GM20431 (cell line): ENCODE results near the gene IPO5.
"Not testable (repeated sequence)": the region's sequence is repeated elsewhere in the genome, so short reads cannot be mapped to it uniquely, and the experiment has no call there.

ENCODE experiments used
- in situ Hi-C: fragments of 300-500 bp; cut with MseI, MboI; formaldehyde crosslinking; loops from one replicate; pipeline ENCODE4 v1.15.0; 2020; ENCODE audit warnings: low sequenced_read_pairs; ENCODE audit not compliant: unreplicated experiment

Gene IPO5

GRCh38 chr13:97946951-97947588 lies 6.4 kb upstream of the IPO5 start:
- in situ Hi-C loops = no loop called here

- in situ Hi-C loops = no loop called here
Observed at GRCh38 chr13:97948041-97948440, 5.4 kb upstream of the IPO5 start.

GRCh38 chr13:97949316-97949715 lies 4.2 kb upstream of the IPO5 start:
- in situ Hi-C loops = not testable (repeated sequence)

DNA sequence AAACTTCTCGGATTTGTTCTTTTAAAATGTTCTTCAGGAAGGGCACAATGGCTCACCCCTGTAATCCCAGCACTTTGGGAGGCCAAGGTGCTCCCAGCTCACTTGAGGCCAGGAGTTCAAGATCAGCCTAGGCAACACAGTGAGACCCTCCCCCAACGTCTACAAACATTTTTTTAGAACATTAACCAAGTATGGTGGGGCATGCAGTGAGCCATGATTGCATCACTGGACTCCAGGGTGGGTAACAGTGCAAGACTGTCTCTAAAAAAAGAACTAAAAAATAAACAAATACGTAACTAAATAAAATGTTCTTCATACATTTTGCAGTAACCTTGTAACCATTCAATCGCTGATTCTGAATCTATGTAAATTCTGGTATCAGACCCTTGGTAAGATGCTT lies 2.1 kb upstream of the IPO5 start:
- in situ Hi-C loops = no loop called here

- in situ Hi-C loops = not testable (repeated sequence)
Observed at GRCh38 chr13:97952831-97953230, 644 bp upstream of the IPO5 start.

- in situ Hi-C loops = no loop called here
Observed at GRCh38 chr13:97961340-97961739, 7.9 kb downstream of the IPO5 start.

DNA sequence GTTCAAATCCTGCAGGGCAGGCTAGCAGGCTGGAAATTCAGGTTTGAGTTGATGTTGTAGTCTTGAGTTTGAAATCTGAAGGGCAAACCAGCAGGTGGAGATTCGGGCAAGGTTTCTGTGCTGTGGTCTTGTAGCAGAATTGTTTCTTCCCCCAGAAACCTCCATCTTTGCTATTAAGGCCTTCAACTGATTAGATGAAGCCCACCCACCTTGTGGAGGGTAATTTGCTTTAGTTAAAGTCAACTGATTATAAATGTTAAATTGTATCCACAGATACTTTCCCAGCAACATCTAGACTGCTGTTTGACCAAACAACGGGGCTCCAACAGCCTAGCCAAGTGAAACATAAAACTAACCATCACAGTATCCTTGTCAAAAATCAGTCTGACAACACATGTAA lies 9.4 kb downstream of the IPO5 start:
- in situ Hi-C loops = no loop called here

GRCh38 chr13:97967226-97967625 lies 13.8 kb downstream of the IPO5 start:
- in situ Hi-C loops = no loop called here

- in situ Hi-C loops = no loop called here
Observed at GRCh38 chr13:97967948-97968347, 14.5 kb downstream of the IPO5 start.

DNA sequence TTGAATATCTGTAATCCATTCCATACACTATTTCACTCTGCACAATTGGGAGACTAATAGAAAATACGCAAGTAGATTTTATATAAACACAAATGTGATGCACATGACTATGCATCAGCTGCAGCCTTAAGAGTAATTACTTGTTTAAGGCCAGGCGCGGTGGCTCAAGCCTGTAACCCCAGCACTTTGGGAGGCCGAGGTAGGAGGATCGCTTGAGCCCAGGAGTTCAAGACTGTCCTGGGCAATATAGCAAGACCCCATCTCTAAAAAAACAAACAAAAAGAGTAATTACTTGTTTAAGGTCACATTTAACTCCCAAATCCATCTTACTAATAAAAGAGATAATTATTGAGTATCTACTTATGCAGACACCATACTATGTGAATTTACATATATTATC lies 18.0 kb downstream of the IPO5 start:
- in situ Hi-C loops = no loop called here

- in situ Hi-C loops = no loop called here
Observed at GRCh38 chr13:97974773-97975172, 21.3 kb downstream of the IPO5 start.

GRCh38 chr13:97975280-97975847 lies 21.9 kb downstream of the IPO5 start:
- in situ Hi-C loops = no loop called here

DNA sequence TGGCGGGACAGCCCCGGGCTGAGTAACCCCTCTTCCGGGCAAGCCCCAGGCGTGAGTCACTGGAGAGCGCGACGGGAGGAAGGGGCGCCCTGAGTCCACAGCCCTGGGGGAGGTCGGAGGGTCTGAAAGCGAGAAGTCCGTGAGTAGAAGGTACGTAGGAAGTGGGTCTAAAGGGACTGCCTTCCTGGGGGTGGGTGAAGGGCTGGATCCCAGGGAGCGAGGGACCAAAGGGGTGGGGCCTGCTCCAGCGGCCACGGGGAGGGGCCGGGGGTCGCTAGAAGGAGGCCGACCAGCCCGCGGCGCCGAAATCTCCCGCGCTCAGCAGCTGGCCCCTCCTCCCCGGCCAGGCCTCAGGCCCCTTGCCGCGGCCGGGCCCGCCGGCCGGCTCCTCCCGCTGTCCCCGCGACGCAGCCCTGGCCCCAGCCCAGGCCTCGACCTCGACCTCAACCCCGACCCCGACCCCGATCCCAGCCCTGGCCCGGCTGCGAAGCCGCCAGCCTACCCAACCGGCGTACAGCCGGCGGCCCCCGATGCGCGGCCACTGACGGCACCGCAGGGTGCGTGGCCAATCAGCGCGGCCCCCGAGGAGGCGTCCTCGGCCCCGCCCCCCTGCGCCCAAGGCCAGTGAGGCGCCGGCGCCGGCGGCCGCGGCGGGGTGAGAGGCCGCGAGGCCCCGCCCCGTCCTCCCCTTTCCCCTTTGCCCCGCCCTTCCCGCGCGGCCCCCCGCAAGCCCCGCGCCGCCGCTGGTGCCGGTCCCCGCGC lies 22.6 kb downstream of the IPO5 start:
- in situ Hi-C loops = no loop called here

DNA sequence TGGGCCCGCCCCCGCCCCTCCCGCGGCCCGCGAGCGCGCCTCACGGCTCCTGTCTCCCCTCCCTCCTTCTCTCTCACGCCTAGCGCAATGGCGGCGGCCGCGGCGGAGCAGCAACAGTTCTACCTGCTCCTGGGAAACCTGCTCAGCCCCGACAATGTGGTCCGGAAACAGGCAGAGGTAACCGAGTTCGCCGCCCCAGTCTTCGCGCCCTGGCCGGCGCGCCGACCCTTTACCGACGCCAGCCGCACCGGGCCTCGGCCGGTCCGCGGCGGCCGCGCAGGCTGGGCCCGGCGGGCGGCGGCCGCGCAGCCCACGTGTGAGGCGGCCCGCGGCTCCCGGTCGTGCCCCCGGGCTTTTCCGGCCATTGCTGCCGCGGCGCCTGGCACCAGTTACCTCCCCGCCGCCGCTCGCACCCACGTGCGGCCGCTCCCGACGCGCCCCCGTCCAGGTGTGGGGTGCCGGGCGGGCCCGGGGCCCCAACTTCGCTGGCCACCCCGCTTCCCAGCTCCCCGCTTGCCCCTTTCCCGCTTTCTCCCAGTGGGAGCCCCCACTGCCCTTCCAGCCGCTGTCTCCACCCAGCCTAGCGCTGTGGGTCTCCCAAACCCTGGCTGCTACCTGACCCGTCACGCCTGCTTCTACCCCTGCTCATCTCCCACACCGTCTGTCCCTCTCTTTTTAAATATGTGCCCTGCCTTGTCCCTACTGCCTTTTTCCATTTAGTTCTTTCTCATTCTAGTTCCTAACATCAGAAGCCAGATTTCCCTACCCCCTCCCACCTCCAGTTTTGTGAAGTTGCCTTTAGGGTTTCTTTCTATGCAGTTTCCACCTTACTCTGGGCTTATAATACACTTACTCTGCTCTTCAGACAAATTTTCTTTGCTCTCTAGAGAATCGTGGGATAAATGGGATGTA lies 23.4 kb downstream of the IPO5 start:
- in situ Hi-C loops = no loop called here

DNA sequence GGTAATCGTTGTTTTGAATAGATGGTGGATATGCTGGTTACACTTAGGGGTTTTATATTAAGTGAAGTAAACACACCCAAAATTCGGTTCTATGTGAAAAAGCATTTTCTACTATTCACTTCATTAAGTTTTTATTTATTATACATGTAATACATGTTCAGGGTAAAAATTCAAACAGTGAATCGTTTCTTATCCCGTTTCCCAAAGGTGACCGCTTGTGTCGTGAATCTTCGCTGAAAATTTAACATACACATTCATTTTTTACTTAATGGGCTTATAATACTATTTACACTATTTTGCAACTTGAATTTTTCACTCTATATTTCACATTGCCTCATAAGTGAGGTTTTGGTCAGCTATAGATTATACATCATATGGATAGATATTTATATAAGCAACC lies 24.5 kb downstream of the IPO5 start:
- in situ Hi-C loops = no loop called here

DNA sequence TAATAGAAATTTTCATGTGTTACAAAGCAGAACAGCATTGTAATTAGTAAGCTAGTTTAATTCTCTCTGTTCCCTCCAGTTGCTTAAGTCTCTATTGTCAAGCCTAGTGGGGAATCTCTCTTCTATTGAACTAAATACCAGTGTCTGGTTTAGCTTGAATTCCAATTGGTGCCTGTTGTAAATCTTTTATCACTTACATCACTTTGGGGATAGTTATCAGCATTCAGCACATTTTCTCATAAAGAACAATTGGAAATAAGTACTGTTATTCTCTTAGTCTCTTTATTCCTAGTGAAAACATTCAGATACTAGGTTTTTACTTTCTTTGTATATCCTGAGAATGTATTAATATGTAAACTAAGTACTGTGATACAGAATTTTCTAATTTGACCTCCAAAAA lies 25.2 kb downstream of the IPO5 start:
- in situ Hi-C loops = no loop called here

- in situ Hi-C loops = no loop called here
Observed at GRCh38 chr13:97979051-97979450, 25.6 kb downstream of the IPO5 start.

DNA sequence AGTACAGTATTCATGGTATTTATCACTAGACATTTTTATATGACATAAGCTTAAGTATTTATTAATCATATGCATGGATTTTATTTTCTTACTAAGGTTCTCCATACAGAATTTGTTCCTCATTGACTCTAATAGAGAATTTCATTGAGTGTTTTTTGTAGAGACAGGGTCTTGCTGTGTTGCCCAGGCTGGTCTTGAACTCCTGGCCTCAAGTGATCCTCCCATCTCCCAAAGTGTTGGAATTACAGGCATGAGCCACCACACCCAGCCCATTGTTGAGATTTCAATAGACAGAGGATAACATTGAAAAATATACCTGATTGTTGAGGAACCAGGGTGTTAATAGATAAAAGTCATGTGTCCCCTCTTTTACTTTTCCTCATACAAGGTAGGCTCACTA lies 26.1 kb downstream of the IPO5 start:
- in situ Hi-C loops = no loop called here

DNA sequence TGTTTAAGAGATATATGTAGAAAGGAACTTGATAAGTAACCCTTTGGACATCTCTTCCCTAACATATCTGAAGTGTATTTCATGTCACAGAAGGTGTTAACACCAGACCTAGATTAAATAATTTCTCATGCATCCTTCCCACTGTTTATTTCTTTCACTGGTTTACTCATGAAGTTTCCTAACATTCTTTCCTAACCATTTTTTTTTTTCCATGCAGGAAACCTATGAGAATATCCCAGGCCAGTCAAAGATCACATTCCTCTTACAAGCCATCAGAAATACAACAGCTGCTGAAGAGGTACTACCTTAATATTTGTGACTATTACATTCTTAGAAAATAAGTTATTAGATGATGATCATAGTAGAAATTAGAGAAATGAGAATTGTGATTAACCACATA lies 28.8 kb downstream of the IPO5 start:
- in situ Hi-C loops = no loop called here

DNA sequence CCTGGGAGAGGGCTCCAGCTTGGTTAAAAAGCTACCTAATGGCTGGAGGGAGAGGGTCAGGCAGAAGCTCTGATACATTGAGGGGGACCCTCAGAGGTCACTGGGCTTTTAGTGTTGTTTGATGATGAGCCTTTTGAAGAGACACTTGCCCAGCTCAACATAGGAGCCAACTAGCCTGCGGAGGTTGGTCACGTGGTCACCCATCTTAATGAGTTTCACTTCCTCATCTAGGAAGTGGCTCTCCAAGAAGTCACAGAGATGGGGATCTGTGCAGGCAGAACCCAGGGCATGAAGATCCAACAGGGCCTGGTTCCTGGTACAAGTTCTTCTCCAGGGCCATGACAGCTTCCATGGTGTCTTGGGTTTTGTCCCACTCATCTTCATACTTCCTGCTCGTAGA lies 33.4 kb downstream of the IPO5 start:
- in situ Hi-C loops = no loop called here

- in situ Hi-C loops = no loop called here
Observed at GRCh38 chr13:97999653-98000052, 46.2 kb downstream of the IPO5 start.
